Cardiac fibroblast (primary cell): ENCODE measurements around the gene BCO1.

ENCODE experiments used
- DNase-seq, 2 donors: peaks; one replicate each; pipeline versions ENCODE4 v3.0.0 to v3.0.0-alpha.2; 2010; ENCODE audit warnings: low read depth in 2 of 2
- H3K4me3 ChIP-seq, 2 donors: replicated peaks in 1 of 2; 1 replicate in 1 of 2; 2 replicates in 1 of 2; pipeline ENCODE4 v1.5.1; 2011; ENCODE audit warnings: low read depth in 2 of 2, low read length in 2 of 2, mild to moderate bottlenecking in 2 of 2, moderate library complexity in 1 of 2
- CTCF ChIP-seq: IDR thresholded peaks from one replicate; pipeline ENCODE4 v1.5.1; 2011; ENCODE audit warnings: low read depth, mild to moderate bottlenecking, low read length, inconsistent platforms

Gene BCO1

GRCh38 chr16:81313701-81314602 is 75.5 kb downstream of the BCO1 start:
- no peak for TF ChIP-seq CTCF
- peak in 1 of 2 donors; percentile 12 for DNase-seq
- H3K4me3 ChIP-seq, result peak overlapping the region; percentile 84 to 90

GRCh38 chr16:81314603-81315270 is 76.2 kb downstream of the BCO1 start, which contains the start of gene GAN:
Gene GAN, plus strand, starts transcription at chr16:81314962. Its CDS starts 152 bp downstream, at chr16:81315114.
- H3K4me3 ChIP-seq, result peak within 1 kb of the TSS; percentile 84 to 90
- no peak for TF ChIP-seq CTCF
- peak; percentile 97 for DNase-seq

- no peak for TF ChIP-seq CTCF
- H3K4me3 ChIP-seq, result peak overlapping the region; percentile 84 to 90
- peak; percentile 51 to 69 for DNase-seq
These were observed 77.0 kb downstream of the BCO1 start for GRCh38 chr16:81315271-81316175.

- peak overlapping the region; percentile 84 to 90 for H3K4me3 ChIP-seq
- no peak for DNase-seq
These were observed 77.6 kb downstream of the BCO1 start for GRCh38 chr16:81316176-81316496.

GRCh38 chr16:81318711-81319110 is 80.2 kb downstream of the BCO1 start:
- TF ChIP-seq CTCF, result no peak
- no peak overlapping the region for H3K4me3 ChIP-seq
- no peak for DNase-seq

More at GRCh38 chr16:81316176-81316496, 77.6 kb downstream of the BCO1 start:
- TF ChIP-seq CTCF, result no peak

- peak; percentile 52 to 74 for DNase-seq
- no peak for TF ChIP-seq CTCF
- no peak overlapping the region for H3K4me3 ChIP-seq
These were observed 80.9 kb downstream of the BCO1 start for GRCh38 chr16:81319221-81319912.
